HEK293T (cell line): ENCODE results near the gene ENG.

ENCODE experiments used
- ARNT ChIP-seq: fragments of 450-650 bp; IDR thresholded peaks from 2 replicates; pipeline ENCODE4 v1.6.1; 2017; ENCODE audit warnings: mild to moderate bottlenecking
- BHLHE40 ChIP-seq: fragments of 450-650 bp; IDR thresholded peaks from 2 replicates; pipeline ENCODE4 v1.6.1; 2016; ENCODE audit warnings: mild to moderate bottlenecking, moderate library complexity, borderline replicate concordance
- CTBP1 ChIP-seq: fragments of 450-650 bp; IDR thresholded peaks from 2 replicates; pipeline ENCODE4 v1.6.1; 2016; ENCODE audit warnings: borderline replicate concordance
- ELF4 ChIP-seq: fragments of 450-650 bp; IDR thresholded peaks from 2 replicates; pipeline ENCODE4 v1.6.1; 2017; ENCODE audit warnings: antibody characterized with exemption
- FOXK2 ChIP-seq: fragments of 450-650 bp; IDR thresholded peaks from 2 replicates; pipeline ENCODE4 v1.6.1; 2016; ENCODE audit warnings: mild to moderate bottlenecking
- FOXM1 ChIP-seq: fragments of 450-650 bp; IDR thresholded peaks from 2 replicates; pipeline ENCODE4 v1.6.1; 2017; ENCODE audit warnings: mild to moderate bottlenecking, borderline replicate concordance
- HDGF ChIP-seq: fragments of 450-650 bp; IDR thresholded peaks from 2 replicates; pipeline ENCODE4 v1.6.1; 2017; ENCODE audit warnings: antibody characterized with exemption, borderline replicate concordance
- LEF1 ChIP-seq: fragments of 450-650 bp; IDR thresholded peaks from 2 replicates; pipeline ENCODE4 v1.6.1; 2017; ENCODE audit warnings: mild to moderate bottlenecking, borderline replicate concordance
- NFRKB ChIP-seq: fragments of 450-650 bp; IDR thresholded peaks from 2 replicates; pipeline ENCODE4 v1.6.1; 2016; ENCODE audit warnings: mild to moderate bottlenecking, moderate library complexity
- SP1 ChIP-seq: fragments of 450-650 bp; IDR thresholded peaks from 2 replicates; pipeline ENCODE4 v1.6.1; 2017
- TARDBP ChIP-seq: fragments of 450-650 bp; IDR thresholded peaks from 2 replicates; pipeline ENCODE4 v1.6.1; 2016

GRCh38 chr9:127850286-127850830 is 4.1 kb downstream of the ENG start:
- TF ChIP-seq CTBP1: no peak
- TF ChIP-seq SP1: no peak
- no peak for TF ChIP-seq BHLHE40
- no peak for TF ChIP-seq ELF4
- no peak for TF ChIP-seq ARNT
- TF ChIP-seq NFRKB: no peak
- TF ChIP-seq LEF1: no peak
- TF ChIP-seq HDGF: no peak
- TF ChIP-seq FOXM1: no peak
- no peak for TF ChIP-seq FOXK2
- TF ChIP-seq TARDBP: no peak
